Testis (tissue), 5 donors: ENCODE measurements around the gene GALNT8. TPM values are rescaled to one million over a fixed set of nuclear protein-coding genes. Genes with fewer than 3 reads are reported as not detected.

ENCODE experiments used
- DNase-seq: peaks from one replicate; pipeline ENCODE4 v3.0.0-alpha.2; 2019
- H3K27ac ChIP-seq, 2 donors: fragments of 200-600 bp; sonication (generic); one replicate each; pipeline ENCODE4 v1.5.1; 2019
- H3K27me3 ChIP-seq: fragments of 200-600 bp; sonication (generic); one replicate; pipeline ENCODE4 v1.5.1; 2019
- H3K36me3 ChIP-seq: fragments of 200-600 bp; sonication (generic); one replicate; pipeline ENCODE4 v1.5.1; 2017; ENCODE audit warnings: low read depth; ENCODE audit errors: missing control alignments
- H3K4me1 ChIP-seq: fragments of 200-600 bp; sonication (generic); one replicate; pipeline ENCODE4 v1.5.1; 2019
- H3K4me3 ChIP-seq, 2 donors: fragments of 200-600 bp; sonication (generic); one replicate each; pipeline ENCODE4 v1.5.1; 2017 to 2019
- H3K9me3 ChIP-seq: fragments of 200-600 bp; sonication (generic); one replicate; pipeline ENCODE4 v1.5.1; 2017
- POLR2A ChIP-seq: fragments of 450-650 bp; IDR thresholded peaks from one replicate; pipeline ENCODE4 v1.6.1; 2017; ENCODE audit warnings: antibody characterized with exemption, mild to moderate bottlenecking, moderate library complexity
- WGBS, 2 donors: methylation state at CpG; one replicate each; pipeline ENCODE4 v1.1.5; 2018; 5-methylcytosine and 5-hydroxymethylcytosine counted together
- intact Hi-C: fragments of 100-400 bp; cut with DNase I; formaldehyde crosslinking; loops from one replicate; pipeline ENCODE4 v1.15.1; 2023; ENCODE audit warnings: low total_unique reads
- long read RNA-seq, 2 donors: transcript quantifications; one replicate each; lab custom pipeline, GENCODE V29; 2026
- polyA plus RNA-seq: library from polyadenylated mRNA; stranded (reverse); fragments of 350-450 nt; fragmentation: Illumina TruSeq; extraction: RNeasy Lipid Tissue Mini Kit (QIAGEN cat#74804); gene quantifications from one replicate; pipeline ENCODE4 v1.2.3, GENCODE V29; 2014; ENCODE audit warnings: low read depth, low replicate concordance; ENCODE audit not compliant: insufficient read depth
- total RNA-seq, 2 donors: library from RNA; depleted of rRNA; stranded (reverse); fragments of >200 nt; gene quantifications; one replicate each; pipeline ENCODE4 v1.2.3, GENCODE V29; 2016
- TF ChIP-seq, protein P1 (sequence below), 3 experiments: fragments of 450-650 bp in 2 of 3; fragments of 200-600 bp in 1 of 3; sonication (generic) in 1 of 3; IDR thresholded peaks; one replicate each; pipeline ENCODE4 v1.5.1; 2016 to 2019; ENCODE audit warnings: antibody characterized with exemption in 3 of 3, mild to moderate bottlenecking in 2 of 3, moderate library complexity in 1 of 3

GALNT8 gene, protein sequence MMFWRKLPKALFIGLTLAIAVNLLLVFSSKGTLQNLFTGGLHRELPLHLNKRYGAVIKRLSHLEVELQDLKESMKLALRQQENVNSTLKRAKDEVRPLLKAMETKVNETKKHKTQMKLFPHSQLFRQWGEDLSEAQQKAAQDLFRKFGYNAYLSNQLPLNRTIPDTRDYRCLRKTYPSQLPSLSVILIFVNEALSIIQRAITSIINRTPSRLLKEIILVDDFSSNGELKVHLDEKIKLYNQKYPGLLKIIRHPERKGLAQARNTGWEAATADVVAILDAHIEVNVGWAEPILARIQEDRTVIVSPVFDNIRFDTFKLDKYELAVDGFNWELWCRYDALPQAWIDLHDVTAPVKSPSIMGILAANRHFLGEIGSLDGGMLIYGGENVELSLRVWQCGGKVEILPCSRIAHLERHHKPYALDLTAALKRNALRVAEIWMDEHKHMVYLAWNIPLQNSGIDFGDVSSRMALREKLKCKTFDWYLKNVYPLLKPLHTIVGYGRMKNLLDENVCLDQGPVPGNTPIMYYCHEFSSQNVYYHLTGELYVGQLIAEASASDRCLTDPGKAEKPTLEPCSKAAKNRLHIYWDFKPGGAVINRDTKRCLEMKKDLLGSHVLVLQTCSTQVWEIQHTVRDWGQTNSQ
- total RNA-seq (10 to 100 TPM in 1 of 2 donors, 1 to 10 TPM in 1; 7.4 to 16.0 TPM), polyA plus RNA-seq (31.1 TPM)
- long read RNA-seq, donor 1, full-length matches to known transcripts: 1 of 1 reads
- long read RNA-seq, donor 1, partial matches to known transcripts: 0 of 1 reads
- long read RNA-seq, donor 1, other reads (novel, unspliced or antisense): 0 of 1 reads
- long read RNA-seq, donor 2: 0 reads

DNA sequence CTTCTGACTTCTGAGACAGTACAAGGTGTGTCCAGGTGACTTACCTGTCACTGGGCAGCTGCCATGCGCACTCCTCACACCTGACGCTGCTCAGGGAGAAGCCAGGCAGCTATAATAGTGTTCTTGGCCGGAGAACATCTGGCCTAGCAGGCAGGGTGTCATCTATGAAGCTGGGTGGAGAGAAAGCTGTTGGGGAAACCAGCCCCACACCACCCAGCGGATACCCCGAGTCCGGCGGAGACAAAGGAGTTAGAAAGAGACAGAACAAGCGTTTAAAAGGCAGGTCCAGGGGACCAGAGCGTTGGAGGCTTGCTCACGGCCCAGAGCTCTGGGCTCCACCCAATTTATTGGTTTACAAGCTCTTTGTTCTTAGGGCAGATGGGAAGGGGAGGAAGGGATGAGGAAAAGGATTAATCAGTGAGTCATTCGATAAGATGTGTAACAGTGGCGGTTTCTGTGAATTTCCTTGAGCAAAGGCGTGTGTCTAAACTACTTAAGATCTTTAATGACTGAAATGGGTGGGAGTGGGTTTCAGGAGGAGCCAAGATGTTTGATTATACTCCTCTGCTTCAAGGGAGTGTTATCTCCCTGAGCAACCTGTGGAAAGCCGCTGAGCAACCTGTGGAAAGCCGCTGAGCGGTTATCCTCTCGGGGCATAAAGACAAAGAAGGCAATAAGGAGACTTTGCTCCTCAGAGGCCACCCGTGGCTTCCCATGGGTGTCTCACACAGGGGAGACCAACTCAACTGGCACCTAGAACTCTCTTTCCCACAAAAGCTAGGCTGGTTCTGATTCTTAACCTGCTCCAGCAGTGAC, at the start of gene GALNT8:
Gene GALNT8 (plus strand): TSS at position 580 of the 816 bp plus-strand sequence. CDS start 278 bp downstream, outside the sequence.
- no peak for DNase-seq
- 68 to 71% methylated on average over 14 to 18 of the region's 18 CpGs for WGBS, 2 donors
- no peaks in the 10 kb centered on the region for H3K4me1 ChIP-seq
- H3K27me3 ChIP-seq: no peaks in the 10 kb centered on the region
- TF ChIP-seq, protein P1, sequence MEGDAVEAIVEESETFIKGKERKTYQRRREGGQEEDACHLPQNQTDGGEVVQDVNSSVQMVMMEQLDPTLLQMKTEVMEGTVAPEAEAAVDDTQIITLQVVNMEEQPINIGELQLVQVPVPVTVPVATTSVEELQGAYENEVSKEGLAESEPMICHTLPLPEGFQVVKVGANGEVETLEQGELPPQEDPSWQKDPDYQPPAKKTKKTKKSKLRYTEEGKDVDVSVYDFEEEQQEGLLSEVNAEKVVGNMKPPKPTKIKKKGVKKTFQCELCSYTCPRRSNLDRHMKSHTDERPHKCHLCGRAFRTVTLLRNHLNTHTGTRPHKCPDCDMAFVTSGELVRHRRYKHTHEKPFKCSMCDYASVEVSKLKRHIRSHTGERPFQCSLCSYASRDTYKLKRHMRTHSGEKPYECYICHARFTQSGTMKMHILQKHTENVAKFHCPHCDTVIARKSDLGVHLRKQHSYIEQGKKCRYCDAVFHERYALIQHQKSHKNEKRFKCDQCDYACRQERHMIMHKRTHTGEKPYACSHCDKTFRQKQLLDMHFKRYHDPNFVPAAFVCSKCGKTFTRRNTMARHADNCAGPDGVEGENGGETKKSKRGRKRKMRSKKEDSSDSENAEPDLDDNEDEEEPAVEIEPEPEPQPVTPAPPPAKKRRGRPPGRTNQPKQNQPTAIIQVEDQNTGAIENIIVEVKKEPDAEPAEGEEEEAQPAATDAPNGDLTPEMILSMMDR (IDR thresholded peaks at IDR 0.05): no peak
- no peak for TF ChIP-seq POLR2A
- no peaks in the 10 kb centered on the region for H3K36me3 ChIP-seq
- no peak within 1 kb of the TSS for H3K27ac ChIP-seq
- no peaks in the 10 kb centered on the region for H3K9me3 ChIP-seq
- H3K4me3 ChIP-seq: no peak within 1 kb of the TSS
- intact Hi-C loops: no loop called here

DNA sequence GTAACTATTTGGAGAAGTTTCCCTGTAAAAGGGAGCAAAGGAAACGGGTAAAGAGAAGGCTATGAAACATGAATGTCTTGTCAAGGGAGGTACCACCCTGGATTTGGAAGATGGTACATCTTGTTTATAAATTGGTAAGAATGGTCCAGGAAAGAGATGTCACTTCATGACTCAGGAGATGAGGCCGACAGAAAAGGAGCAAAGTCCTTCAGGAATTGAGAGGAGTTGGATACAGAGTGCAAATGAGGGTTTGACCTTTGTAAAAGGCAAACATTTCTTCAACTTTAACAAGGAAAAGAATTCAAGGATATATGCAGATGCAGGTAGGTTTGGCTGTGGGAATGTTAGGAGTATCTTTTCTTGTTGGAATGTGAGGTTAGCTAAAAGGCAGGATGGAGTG, 40.5 kb upstream of the GALNT8 start:
- H3K36me3 ChIP-seq: no peaks in the 10 kb centered on the region
- intact Hi-C loops: no loop called here
- no peaks in the 10 kb centered on the region for H3K4me1 ChIP-seq
- no peak for DNase-seq
- no peaks in the 10 kb centered on the region for H3K9me3 ChIP-seq
- WGBS, 2 donors: 79 to 85% methylated on average over 2 of the region's 2 CpGs
- H3K27me3 ChIP-seq: no peaks in the 10 kb centered on the region
- no peak overlapping the region for H3K4me3 ChIP-seq
- H3K27ac ChIP-seq: no peak overlapping the region
- TF ChIP-seq POLR2A: no peak
- TF ChIP-seq, protein P1 (IDR thresholded peaks at IDR 0.05): no peak

DNA sequence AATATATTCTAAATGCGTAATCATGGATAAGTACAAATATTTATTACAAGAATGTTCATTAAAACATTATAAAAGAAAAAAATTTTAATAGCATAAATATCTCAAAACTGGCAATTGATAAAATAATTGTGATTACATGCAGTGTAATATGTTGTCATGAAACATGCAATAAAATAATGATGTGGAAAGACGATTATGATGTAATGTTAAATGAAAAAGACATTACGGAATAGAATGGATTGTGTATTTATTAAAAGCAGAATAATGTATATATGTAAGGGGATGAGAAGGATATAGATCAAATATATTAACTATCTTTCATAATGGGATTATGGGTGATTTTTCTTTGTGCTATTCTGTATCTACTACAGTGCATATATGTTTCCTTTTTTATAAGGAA, 38.5 kb upstream of the GALNT8 start:
- H3K27ac ChIP-seq: no peak overlapping the region
- no peaks in the 10 kb centered on the region for H3K27me3 ChIP-seq
- H3K9me3 ChIP-seq: no peaks in the 10 kb centered on the region
- WGBS, 2 donors: 81 to 98% methylated on average over 3 of the region's 3 CpGs
- TF ChIP-seq, protein P1 (IDR thresholded peaks at IDR 0.05): no peak
- TF ChIP-seq POLR2A: no peak
- H3K4me3 ChIP-seq: no peak overlapping the region
- no peaks in the 10 kb centered on the region for H3K36me3 ChIP-seq
- H3K4me1 ChIP-seq: no peaks in the 10 kb centered on the region
- DNase-seq: no peak
- intact Hi-C loops: no loop called here

DNA sequence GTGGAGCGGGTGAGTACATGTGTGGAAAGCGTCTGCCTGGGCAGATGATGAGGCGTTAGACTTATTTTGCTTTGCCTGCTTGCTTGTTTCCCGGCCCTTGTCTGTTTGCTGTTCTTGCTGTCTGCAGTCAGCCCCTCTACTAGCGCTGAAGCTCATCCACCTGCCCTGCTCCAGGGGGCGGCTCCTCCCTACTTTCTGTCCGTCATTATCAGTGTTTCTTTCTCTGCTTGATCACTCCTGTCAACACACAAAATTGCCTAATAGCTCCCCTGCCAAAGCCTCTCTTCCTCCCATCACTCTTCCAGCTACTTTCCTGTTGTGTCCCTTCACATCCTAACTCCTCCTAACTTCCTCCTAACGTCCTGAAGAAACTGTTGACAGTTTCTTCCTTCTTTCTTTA, 34.9 kb upstream of the GALNT8 start:
- H3K4me1 ChIP-seq: no peaks in the 10 kb centered on the region
- no peaks in the 10 kb centered on the region for H3K9me3 ChIP-seq
- no peaks in the 10 kb centered on the region for H3K36me3 ChIP-seq
- intact Hi-C loops: no loop called here
- no peak overlapping the region for H3K27ac ChIP-seq
- no peak for TF ChIP-seq POLR2A
- H3K27me3 ChIP-seq: no peaks in the 10 kb centered on the region
- 90 to 93% methylated on average over 8 of the region's 8 CpGs for WGBS, 2 donors
- H3K4me3 ChIP-seq: no peak overlapping the region
- DNase-seq: no peak
